Activated CD8-positive, alpha-beta memory T cell treated with anti-CD3 and anti-CD28 coated beads for 36 hours (primary cell): ENCODE data around the gene RASGRP3. TPM values are rescaled to one million over a fixed set of nuclear protein-coding genes. Genes with fewer than 3 reads are reported as not detected.

Experiments
- CTCF ChIA-PET: fragments of 350-600 bp; sonication (Branson Sonifier 250); formaldehyde crosslinking; loops from one replicate; lab custom pipeline; 2021; ENCODE audit warnings: antibody characterized with exemption; lab: Charles Lee
- POLR2A ChIA-PET: fragments of 350-600 bp; sonication (Branson Sonifier 250); formaldehyde crosslinking; loops from one replicate; lab custom pipeline; 2021; ENCODE audit warnings: antibody characterized with exemption; lab: Charles Lee
- total RNA-seq, 2 experiments: library from RNA; stranded (reverse); gene quantifications; one replicate each; pipeline ENCODE4 v1.2.3, GENCODE V29; 2021

The RASGRP3 gene
- total RNA-seq, 2 experiments from 2014 or later: 2.7 to 3.6 TPM

DNA sequence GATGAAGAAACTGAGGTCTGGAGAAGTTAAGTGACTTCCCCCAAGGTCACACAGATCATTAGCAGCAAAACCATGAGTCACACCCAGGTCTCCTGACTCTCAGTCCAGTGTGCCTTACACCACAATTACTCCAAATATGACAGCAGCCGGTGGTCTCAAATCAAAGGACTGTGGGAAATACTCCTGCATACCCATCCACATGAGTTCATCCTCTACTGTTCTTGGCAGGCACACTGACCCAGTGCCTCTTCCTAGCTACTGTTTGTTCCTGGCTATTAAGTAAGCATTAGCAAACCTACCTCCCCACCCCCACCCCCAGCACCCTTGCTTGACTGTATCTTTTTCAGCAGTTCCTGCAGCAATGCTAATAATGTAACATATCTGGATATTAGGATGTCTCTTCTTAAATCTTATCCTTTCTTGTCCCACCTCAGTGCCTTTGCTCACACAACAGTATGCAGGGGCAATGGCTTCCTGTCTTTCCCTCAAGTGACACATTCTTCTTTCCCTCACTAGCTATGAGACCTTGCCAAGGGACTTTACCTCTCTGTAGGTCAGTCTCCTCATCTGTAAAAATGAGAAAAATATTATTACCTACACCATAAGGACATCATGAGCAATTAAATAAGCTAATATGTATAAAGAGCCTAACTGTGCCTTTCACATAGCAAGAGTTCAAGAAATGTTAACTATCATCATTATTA lies 76.5 kb downstream of the RASGRP3 start:
- POLR2A ChIA-PET: no interaction called here

DNA sequence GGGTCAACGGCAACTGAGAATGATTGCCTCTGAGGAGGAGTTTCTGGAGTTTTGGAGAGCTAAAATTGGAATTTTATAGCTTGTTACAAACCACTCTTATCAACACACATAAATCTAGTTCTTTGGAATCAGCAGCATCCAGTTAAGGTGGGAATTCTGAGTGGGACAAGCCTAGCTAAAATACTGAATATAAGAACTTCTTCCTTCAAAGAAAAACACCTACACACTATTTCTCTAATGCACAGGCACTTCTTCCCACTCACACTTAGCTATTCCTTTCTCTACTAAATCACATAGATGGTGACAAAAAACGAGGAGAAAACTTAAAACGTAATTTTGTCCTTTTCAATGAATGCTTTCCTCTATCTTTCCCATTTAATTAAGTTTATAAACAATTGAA lies 79.2 kb downstream of the RASGRP3 start:
- ChIA-PET POLR2A (no interaction called here), CTCF (interaction anchor here (0.6 kb wide), 1 partner anchor 158 kb away, joined by 3 read pairs; no protein-coding TSS in a partner anchor)

More for the DNA sequence above, 76.5 kb downstream of the RASGRP3 start:
- CTCF ChIA-PET: no interaction called here

DNA sequence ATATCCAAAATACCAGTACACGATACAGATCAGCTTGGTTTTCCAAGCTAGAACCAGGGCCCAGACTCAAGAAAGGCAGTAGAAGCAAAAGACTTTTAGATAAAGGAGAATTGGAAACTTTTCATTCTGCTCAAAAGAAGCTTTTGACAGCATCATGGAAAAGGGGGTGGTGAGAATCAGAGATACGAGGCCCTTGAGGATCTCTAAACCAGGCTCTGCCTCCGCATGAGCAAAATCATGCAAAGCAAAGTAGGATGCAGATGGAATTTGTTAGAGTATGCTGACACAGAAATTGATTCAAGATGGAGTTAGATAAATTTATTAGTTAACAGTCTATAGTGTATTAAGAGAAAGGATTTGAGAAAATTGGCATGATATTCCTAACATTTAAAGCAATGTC lies 82.9 kb downstream of the RASGRP3 start:
- POLR2A ChIA-PET: no interaction called here
- CTCF ChIA-PET: no interaction called here

GRCh38 chr2:33560017-33560416 lies 83.6 kb downstream of the RASGRP3 start:
- CTCF ChIA-PET: no interaction called here
- POLR2A ChIA-PET: no interaction called here

- CTCF ChIA-PET: no interaction called here
- POLR2A ChIA-PET: no interaction called here
Observed at GRCh38 chr2:33561872-33562271, 85.4 kb downstream of the RASGRP3 start.

- POLR2A ChIA-PET: no interaction called here
- CTCF ChIA-PET: no interaction called here
Observed at GRCh38 chr2:33570681-33571080, 94.2 kb downstream of the RASGRP3 start.

DNA sequence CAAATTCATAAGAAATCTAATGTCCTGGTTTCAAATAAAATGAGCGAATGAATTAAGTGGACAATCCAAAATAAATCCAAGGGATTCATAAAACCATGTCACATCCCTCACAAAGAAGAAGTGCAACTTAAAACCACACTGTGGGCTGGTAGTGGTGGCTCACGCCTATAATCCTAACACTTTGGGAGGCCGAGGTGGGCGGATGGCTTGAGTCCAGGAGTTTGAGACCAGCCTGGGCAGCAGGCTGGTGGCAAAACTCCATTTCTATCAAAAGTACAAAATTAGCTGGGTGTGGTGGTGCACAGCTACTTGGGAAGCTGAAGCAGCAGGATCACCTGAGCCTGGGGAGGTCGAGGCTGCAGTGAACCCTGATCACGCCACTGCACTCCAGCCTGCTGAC lies 97.2 kb downstream of the RASGRP3 start:
- ChIA-PET CTCF (no interaction called here), POLR2A (no interaction called here)

GRCh38 chr2:33577084-33577483 lies 100.6 kb downstream of the RASGRP3 start:
- ChIA-PET POLR2A (no interaction called here), CTCF (interaction anchor here (1.1 kb wide), 1 partner anchor 41 kb away, joined by 4 read pairs; no protein-coding TSS in a partner anchor)

- ChIA-PET CTCF (interaction anchor here (1.1 kb wide), 1 partner anchor 42 kb away, joined by 4 read pairs; no protein-coding TSS in a partner anchor), POLR2A (no interaction called here)
Observed at GRCh38 chr2:33577668-33578067, 101.2 kb downstream of the RASGRP3 start.

DNA sequence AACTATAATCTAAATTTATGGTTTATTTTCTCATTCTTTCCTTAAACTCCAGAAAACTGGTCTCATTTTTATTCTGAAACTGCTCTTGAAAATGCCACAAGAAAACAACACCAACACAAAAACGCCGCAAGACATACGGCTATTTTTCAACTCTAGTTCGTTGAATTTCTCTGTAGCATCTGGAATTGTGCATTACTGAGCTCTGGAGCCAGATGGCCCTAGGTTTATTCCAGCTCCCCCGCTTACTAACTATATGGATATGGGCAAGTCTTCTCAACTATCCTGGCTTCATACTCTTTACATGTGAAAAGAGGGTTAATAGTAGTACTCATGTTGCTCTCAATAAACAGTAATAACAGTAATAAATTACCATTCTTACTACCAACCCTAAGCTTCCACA lies 102.8 kb downstream of the RASGRP3 start:
- ChIA-PET POLR2A (no interaction called here), CTCF (no interaction called here)

GRCh38 chr2:33581872-33582271 lies 105.4 kb downstream of the RASGRP3 start:
- ChIA-PET POLR2A (interaction anchor here (3.2 kb wide), 1 partner anchor 17 kb away, joined by 9 read pairs; the partner anchor contains the start of gene FAM98A), CTCF (interaction anchor here (1.3 to 2.0 kb wide), 2 partner anchors 12 to 106 kb away, joined by 4 to 6 read pairs; partner anchors contain the start of gene RASGRP3)

DNA sequence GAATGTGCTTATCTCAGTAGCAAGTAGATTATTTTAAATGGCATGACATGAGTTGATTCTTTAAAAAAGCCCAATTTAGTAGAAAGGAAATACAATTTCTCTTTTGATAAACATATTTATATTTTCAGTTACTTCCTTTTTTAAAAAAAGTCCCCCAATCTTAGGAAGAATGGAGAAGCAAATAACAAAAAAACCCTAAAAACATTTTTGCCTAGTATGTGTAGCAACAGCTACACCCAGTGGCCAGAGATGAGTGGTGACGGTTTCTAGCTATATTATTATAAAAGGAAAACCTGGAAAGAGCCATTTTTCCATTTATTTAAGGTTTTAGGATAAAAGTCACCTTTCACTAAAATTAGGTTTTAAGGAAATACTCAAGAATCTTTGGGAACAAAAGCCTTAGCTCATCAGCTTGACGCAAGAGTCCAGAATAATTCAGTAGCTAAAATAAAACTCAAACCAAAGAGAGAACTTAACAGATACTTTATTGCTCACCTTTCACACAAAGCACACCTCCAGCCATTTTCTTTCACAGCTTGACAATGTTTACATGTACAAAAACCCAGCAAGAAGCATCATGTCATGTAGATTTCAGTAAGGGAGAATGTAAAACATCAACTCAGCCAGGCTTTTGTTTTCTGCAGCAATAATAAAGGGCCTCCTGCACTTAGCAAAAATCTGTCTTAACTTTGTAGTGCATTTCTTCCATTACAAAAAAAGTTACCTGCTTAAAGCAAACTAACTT lies 106.9 kb downstream of the RASGRP3 start:
- CTCF ChIA-PET: interaction anchor here (0.6 to 2.0 kb wide), 7 partner anchors 9 to 207 kb away, joined by 3 to 6 read pairs (median 4); partner anchors contain the start of genes FAM98A and RASGRP3
- POLR2A ChIA-PET: interaction anchor here (3.2 kb wide), 1 partner anchor 16 kb away, joined by 9 read pairs; the partner anchor contains the start of gene FAM98A

DNA sequence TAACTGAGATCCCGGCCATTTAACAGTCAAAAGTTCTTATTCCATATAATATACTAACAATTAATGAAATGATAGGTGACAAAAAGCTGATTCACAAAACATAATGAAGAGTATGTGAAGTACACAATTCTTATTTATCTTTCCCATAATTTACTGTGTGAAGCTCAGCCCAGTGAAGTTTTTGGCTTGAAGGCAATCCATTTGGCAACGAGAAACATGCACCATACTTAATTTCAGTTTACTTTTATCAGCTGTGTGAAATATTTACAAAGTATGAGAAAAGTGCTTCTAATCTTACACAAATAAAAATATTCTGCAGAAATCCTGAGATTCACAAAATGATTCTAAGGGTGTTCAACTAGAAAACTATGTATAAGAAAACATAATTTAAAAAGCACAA lies 110.3 kb downstream of the RASGRP3 start:
- CTCF ChIA-PET: interaction anchor here (0.9 kb wide), 1 partner anchor 111 kb away, joined by 3 read pairs; no protein-coding TSS in a partner anchor

DNA sequence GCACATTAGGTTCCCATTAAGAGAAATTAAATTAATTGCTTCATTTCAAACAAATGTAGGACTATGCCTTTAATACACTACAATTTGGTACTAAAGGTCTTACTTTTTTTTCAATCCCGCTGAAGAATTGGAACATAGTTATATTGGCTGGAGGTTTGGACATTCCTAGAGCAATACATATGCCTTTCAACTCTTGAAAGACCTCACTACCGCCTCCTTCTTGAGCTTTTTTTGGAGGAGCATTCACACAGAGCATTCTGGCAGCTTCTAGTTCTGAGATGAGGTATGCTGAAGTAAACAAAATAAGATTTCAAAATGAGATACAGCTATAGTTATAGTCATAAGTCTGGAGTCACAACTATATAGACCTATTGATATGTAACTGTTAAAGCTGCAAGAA lies 111.8 kb downstream of the RASGRP3 start:
- POLR2A ChIA-PET: no interaction called here
- CTCF ChIA-PET: no interaction called here

More for the DNA sequence above, 110.3 kb downstream of the RASGRP3 start:
- POLR2A ChIA-PET: no interaction called here

DNA sequence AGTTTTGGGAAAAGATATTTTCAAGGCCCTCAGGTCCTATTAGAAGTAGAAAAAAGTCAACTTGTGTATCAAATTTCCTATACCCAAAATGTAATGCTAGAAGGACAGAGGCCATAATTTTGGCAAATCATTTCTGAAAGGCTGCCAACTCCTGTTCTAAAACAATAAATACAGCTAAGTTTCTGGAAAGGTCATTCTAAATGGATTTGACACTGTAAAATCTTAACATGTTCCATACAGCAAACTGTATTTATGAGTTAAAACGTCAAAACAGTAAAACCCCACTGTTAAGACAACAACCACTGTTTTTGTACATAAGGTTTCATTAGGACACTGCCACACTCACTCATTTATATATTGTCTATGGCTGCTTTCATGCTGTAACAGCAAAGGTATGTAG lies 113.0 kb downstream of the RASGRP3 start:
- ChIA-PET POLR2A (no interaction called here), CTCF (no interaction called here)

GRCh38 chr2:33595385-33595784 lies 118.9 kb downstream of the RASGRP3 start:
- CTCF ChIA-PET: no interaction called here
- POLR2A ChIA-PET: no interaction called here

GRCh38 chr2:33597026-33597425 lies 120.6 kb downstream of the RASGRP3 start:
- ChIA-PET CTCF (interaction anchor here (1.7 kb wide), 1 partner anchor 121 kb away, joined by 6 read pairs; no protein-coding TSS in a partner anchor), POLR2A (no interaction called here)

DNA sequence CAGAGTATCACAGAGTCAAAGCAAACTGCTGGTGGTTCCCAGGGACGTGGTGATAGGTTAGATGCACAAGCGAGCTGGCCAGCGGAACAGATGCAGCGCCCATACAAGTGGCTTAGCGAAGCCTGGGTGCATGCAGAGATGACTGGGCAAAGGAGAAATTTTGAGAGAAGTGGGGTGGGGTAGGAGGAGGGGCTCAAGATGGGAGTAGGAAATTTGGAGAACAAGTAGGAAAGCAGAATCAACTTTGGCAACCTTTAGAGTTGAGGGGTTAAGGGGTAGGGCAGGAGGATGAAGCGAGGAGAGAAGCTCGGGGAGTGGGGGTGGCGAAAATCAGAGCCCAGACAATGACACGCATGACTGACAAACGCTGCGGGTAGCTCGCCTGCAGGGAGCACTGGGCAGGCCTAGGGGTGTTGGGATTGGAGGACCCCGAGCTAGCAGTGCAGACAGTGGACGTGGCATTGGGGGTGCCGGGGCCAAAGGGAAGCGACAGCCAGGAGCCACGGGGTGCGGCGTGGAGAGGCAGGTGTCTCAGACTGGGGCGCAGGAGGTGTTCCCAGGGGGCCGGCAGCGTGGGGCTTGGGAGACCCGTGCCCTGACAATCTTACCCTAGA lies 122.2 kb downstream of the RASGRP3 start:
- ChIA-PET POLR2A (interaction anchor here (1.0 to 1.1 kb wide), 2 partner anchors 15 to 123 kb away, joined by 4 to 9 read pairs; partner anchors contain the start of gene RASGRP3), CTCF (interaction anchor here (1.1 to 1.7 kb wide), 4 partner anchors 15 to 219 kb away, joined by 3 to 6 read pairs (median 4); no protein-coding TSS in a partner anchor)
